Neural cell (in vitro differentiated cells): ENCODE measurements around the gene PDCD1LG2.

ENCODE experiments used
- CTCF ChIP-seq: fragments of 450-650 bp; IDR thresholded peaks from 2 replicates; pipeline ENCODE4 v1.5.1; 2014; ENCODE audit warnings: antibody characterized with exemption, mild to moderate bottlenecking, moderate library complexity; ENCODE audit not compliant: poor library complexity, severe bottlenecking
- EP300 ChIP-seq: fragments of 450-650 bp; conservative IDR thresholded peaks from 2 replicates; pipeline ENCODE4 v1.6.1; 2014; ENCODE audit warnings: antibody characterized with exemption, mild to moderate bottlenecking, moderate library complexity; ENCODE audit not compliant: poor library complexity, severe bottlenecking
- MXI1 ChIP-seq: fragments of 450-650 bp; conservative IDR thresholded peaks from 2 replicates; pipeline ENCODE4 v1.6.1; 2014; ENCODE audit warnings: antibody characterized with exemption, mild to moderate bottlenecking; ENCODE audit not compliant: poor library complexity, severe bottlenecking
- POLR2AphosphoS5 ChIP-seq: IDR thresholded peaks from 2 replicates; pipeline ENCODE4 v1.6.1; 2012

- TF ChIP-seq EP300 (no peak), MXI1 (no peak), CTCF (no peak), POLR2AphosphoS5 (no peak)
Measured at GRCh38 chr9:5569891-5570290, 59.6 kb downstream of the PDCD1LG2 start.
